ENCODE results near the gene TBX4.
"Not testable (repeated sequence)": the region's sequence is repeated elsewhere in the genome, so short reads cannot be mapped to it uniquely, and the experiment has no call there.

TBX4 gene

DNA sequence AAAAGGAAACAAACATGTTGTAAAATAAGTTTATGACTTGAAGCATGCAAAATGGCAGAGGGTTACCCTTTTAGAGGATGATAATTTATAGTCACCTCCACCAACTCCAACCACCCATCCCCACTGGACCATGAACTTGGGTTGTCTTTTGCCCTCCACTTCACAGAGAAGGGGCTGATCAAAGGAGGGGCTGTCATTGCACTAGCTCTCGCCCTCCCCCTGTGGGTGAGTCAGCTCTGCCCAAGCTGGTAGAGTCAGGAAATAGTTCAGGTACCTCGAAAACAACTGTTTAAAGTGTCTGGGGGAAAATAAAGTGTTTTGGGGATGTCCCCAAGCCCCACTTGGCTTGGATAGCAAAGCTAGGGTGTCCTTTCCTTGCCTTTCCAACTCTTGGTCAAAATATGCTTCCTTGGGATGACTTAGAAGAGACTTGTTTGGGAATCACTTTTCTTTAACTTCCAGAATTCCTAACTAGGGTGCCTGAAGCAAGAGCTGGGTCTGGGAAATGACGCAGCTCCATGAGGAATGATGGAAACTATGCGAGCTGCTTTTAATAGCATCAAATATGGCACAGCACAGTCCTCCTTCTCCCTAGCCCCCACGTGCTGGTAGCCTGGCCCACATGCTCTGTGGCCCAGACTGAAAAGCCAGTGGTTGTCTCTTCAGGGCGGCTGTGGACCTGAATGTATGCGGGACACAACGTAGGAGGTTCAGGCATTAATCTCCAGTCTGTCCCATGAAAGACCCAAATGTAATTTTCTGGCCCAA is 40.7 kb downstream of the TBX4 start:
- Histone ChIP-seq H3K27ac (no peak overlapping the region), H3K27me3 (ENCODE audit: insufficient read depth, low read depth, severe bottlenecking) (no peaks in the 10 kb centered on the region), H3K4me3 (ENCODE audit: low read depth, low read length) (no peak overlapping the region), H3K36me3 (no peaks in the 10 kb centered on the region), H3K9me3 (ENCODE audit: severe bottlenecking) (no peaks in the 10 kb centered on the region)
- no peak for DNase-seq
- TF ChIP-seq, protein P1, sequence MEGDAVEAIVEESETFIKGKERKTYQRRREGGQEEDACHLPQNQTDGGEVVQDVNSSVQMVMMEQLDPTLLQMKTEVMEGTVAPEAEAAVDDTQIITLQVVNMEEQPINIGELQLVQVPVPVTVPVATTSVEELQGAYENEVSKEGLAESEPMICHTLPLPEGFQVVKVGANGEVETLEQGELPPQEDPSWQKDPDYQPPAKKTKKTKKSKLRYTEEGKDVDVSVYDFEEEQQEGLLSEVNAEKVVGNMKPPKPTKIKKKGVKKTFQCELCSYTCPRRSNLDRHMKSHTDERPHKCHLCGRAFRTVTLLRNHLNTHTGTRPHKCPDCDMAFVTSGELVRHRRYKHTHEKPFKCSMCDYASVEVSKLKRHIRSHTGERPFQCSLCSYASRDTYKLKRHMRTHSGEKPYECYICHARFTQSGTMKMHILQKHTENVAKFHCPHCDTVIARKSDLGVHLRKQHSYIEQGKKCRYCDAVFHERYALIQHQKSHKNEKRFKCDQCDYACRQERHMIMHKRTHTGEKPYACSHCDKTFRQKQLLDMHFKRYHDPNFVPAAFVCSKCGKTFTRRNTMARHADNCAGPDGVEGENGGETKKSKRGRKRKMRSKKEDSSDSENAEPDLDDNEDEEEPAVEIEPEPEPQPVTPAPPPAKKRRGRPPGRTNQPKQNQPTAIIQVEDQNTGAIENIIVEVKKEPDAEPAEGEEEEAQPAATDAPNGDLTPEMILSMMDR (IDR thresholded peaks at IDR 0.05; ENCODE audit: low read depth, low read length), result no peak

DNA sequence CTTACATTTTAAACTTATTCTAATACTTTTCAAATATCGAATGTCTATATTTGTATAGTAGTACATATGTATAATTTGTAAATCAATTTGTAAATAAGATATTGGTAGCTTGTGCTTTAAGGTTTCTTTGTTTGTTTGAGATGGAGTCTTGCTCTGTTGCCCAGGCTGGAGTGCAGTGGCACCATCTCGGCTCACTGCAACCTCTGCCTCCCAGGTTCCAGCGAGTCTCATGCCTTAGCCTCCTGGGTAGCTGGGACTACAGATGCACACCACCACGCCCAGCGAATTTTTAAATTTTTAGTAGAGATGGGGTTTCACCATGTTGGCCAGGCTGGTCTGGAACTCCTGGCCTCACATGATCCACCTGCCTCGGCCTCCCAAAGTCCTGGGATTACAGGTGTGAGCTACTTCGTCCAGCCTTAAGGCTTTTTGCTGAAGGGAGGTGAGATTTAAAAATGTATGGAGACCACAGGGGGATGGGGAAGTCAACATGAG is 41.7 kb downstream of the TBX4 start:
- H3K27ac ChIP-seq; H3K27me3 ChIP-seq (ENCODE audit: insufficient read depth, low read depth, severe bottlenecking); H3K36me3 ChIP-seq; H3K9me3 ChIP-seq (ENCODE audit: severe bottlenecking); DNase-seq; H3K4me3 ChIP-seq (ENCODE audit: low read depth, low read length): not testable (repeated sequence)

DNA sequence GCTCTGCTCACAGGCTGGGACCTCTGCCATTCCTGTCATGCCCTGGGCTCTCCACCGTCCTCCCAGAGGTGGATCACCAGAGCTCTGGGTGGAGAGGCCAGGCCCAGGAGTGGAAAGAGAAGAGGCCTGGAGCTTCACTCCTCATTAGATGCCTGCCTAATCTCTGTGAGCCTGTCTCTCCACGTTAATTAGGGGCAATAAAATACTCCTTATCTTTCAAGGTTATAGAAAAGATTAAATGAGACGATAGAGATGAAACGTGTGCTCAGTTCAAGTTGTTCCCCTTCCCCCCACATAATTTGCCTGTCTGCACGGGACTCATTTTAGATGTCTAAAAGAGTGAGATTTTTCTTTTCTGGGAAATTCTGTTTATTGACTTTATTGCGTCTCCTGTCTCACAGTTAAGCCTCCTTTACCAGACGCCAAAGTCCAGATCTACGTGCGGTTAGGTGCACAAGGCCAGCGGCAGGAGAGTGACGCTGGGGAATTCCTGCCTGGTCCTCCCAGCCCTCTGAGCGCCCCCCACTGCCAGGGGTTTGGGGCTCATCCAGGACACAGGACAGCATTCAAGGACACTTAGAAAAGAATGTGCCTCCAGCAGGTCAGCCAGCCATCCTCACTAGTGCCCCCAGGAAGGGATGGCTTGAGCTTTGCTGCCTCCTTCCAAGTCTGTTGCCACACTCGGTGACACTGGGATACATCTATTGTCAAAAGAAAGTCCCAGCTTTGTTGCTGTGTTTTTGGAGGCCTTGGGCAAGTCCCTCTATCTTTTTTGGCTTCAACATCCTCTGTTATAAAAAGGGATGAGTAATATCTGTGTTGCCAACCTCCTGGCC is 42.3 kb downstream of the TBX4 start:
- TF ChIP-seq, protein P1 (IDR thresholded peaks at IDR 0.05; ENCODE audit: low read depth, low read length), result no peak
- no peaks in the 10 kb centered on the region for H3K9me3 ChIP-seq (ENCODE audit: severe bottlenecking)
- H3K27ac ChIP-seq, result no peak overlapping the region
- H3K4me3 ChIP-seq (ENCODE audit: low read depth, low read length), result no peak overlapping the region
- H3K36me3 ChIP-seq, result no peaks in the 10 kb centered on the region
- H3K27me3 ChIP-seq (ENCODE audit: insufficient read depth, low read depth, severe bottlenecking), result no peaks in the 10 kb centered on the region
- no peak for DNase-seq

DNA sequence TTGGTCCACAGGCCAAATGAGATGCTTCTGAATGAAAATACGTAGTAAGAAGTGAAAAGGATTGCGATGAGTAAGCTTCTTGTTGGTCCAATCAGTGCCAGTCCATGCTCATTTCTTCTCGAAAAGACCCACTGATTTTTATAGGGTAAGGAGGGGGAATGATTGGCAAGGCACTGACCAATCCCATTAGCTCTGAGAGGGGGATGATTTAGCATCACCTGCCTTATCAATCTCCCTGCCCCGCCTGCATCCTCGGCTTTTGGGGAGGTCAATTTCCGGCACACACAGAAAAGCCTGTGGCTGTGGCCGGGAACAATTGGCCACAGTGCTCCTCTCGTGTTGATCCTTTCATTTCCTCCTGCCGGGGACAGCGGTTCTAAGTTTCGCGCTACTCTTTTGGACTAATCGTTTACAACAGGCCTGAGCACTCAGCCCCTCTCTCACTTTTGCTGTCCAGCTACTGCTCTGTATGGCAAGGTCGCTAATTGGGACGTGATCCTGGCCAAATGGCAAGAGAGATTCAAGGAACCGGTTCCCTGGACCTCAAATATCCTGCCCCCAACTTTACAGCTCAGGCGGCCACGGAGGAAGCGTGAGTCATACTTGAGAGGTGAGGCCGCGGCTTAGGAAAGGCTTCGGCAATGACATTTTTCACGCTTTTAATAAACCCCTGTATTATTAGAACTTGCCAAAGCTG is 43.1 kb downstream of the TBX4 start:
- DNase-seq, result no peak
- no peaks in the 10 kb centered on the region for H3K9me3 ChIP-seq (ENCODE audit: severe bottlenecking)
- no peaks in the 10 kb centered on the region for H3K36me3 ChIP-seq
- H3K27ac ChIP-seq, result no peak overlapping the region
- TF ChIP-seq, protein P1 (IDR thresholded peaks at IDR 0.05; ENCODE audit: low read depth, low read length), result no peak
- no peaks in the 10 kb centered on the region for H3K27me3 ChIP-seq (ENCODE audit: insufficient read depth, low read depth, severe bottlenecking)
- no peak overlapping the region for H3K4me3 ChIP-seq (ENCODE audit: low read depth, low read length)

DNA sequence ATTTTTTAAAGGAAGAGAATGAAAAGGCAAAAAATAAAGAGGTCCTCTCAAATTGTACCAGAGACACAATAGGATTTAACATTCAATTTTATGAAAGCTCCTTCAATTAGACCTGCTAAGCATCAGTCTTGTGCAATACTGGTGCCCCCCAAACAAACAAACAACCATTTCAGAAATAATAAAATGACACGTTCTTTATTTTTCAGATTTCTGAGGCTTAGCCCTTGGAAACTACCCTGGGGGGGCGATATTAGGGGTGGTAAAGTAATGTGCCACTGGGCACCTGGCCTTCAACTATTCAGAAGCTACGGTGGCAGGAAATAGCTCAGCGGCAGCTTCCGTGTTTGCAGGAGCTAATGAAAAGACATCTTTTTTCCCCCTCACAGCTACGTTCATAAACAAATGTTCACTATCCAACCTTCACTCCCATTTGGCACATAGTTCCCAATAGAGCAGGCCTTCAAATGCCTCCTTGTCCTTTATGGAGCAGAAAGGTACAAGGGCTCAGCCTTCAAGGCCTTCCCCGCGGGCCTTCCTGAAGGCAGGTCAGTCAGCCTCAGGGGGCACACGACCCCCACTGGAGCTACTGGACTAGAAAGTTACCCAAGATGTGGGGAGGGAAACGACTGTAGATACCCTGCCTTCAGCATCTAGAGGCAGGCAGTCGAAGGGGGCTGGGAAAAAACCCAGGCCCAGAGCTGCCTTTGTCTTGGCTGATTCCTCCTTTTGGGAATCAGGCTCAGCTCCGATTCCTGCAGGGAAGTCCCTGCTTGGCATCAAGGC is 44.1 kb downstream of the TBX4 start:
- H3K36me3 ChIP-seq, result no peaks in the 10 kb centered on the region
- no peak overlapping the region for H3K4me3 ChIP-seq (ENCODE audit: low read depth, low read length)
- TF ChIP-seq, protein P1 (IDR thresholded peaks at IDR 0.05; ENCODE audit: low read depth, low read length), result no peak
- H3K9me3 ChIP-seq (ENCODE audit: severe bottlenecking), result no peaks in the 10 kb centered on the region
- H3K27ac ChIP-seq, result no peak overlapping the region
- no peaks in the 10 kb centered on the region for H3K27me3 ChIP-seq (ENCODE audit: insufficient read depth, low read depth, severe bottlenecking)
- no peak for DNase-seq

Data from WERI-Rb-1 (cell line).